ENCODE measurements around the gene PCBD2.

The PCBD2 gene

DNA sequence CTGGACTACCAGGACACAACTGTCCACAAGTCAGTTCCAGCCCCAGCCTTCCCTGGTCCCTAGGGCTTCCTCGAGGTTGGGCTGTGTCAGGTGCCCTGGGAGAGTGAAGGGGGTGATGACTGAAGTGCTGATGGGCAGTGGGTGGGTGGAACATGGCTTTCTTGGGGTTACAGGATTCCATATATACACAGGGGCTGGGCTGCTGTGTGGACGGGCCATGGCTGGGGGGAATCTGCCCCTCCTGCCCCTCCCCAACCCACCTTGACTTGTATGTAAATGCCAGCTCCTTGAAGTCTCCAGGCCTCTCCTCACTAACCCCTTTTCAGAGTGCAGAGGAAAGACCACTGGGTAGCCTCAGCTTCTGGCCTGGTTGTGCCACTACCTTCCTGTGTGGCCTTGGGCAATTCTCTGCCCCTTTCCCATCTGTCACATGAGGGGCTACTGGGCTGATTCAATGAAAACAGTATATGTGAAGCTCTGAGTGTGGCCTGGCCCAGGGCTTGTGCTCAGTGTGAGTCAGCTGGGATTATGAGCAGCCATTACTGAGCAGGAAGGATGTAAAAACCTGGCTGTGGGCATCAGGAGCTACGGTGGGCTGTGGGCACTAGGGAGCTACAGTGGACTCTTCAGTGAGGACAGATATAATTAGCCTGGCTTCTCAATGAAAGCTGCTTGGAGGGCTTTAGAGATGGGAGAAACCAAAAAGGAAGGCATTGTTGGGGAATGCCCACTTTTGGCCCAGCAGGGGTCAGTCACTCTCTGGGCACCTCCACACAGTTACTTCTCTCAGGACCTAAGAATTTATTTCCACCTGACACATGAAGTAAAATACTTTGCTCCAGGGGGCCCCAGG lies 105.8 kb downstream of the PCBD2 start:
- no peak for DNase-seq
- Mint-ChIP-seq H3K4me3 (no peak overlapping the region), H3K27me3 (peaks cover 7% of the 10 kb centered on the region), H3K9me3 (no peaks in the 10 kb centered on the region), H3K36me3 (no peaks in the 10 kb centered on the region), H3K4me1 (no peaks in the 10 kb centered on the region), H3K27ac (no peak overlapping the region)
- CTCF ChIA-PET, result no interaction called here

DNA sequence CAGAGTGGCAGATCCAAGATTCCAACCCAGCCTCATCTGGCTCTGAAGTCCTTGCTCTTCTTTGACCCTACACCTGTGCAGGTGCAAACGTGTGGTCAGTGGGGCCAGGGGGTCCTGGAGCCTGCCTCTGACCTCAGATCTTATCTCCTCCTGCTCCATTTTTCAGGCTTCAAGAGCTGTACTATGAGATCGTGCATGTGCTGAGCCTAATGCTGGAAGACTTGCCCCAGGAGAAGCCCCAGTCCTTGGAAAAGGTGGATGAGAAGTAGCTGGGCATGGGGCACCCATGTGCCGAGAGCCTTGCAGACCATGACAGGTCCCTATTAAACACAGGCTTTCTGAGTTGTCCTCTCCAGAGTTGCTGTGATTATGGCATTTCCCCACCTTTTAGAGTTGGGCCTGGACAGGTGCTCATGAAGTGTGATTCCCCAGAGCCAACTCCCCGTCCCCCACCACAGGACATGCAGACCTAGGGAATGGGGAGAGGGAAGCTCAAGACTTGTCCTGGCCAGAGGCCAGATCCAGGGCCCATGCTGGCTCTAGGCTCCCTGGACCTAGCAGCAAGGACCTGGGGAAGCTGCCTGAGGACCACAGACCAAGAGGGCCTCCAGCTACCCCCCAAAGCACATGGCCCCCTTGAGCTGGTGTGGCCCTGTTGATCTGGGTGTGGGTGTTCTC lies 106.6 kb downstream of the PCBD2 start:
- Mint-ChIP-seq H3K4me3 (no peak overlapping the region), H3K4me1 (no peaks in the 10 kb centered on the region), H3K27ac (no peak overlapping the region), H3K27me3 (peaks cover 11% of the 10 kb centered on the region), H3K9me3 (no peaks in the 10 kb centered on the region), H3K36me3 (no peaks in the 10 kb centered on the region)
- CTCF ChIA-PET, result interaction anchor here (0.7 kb wide), 1 partner anchor 183 kb away, joined by 3 read pairs; no protein-coding TSS in a partner anchor
- no peak for DNase-seq

DNA sequence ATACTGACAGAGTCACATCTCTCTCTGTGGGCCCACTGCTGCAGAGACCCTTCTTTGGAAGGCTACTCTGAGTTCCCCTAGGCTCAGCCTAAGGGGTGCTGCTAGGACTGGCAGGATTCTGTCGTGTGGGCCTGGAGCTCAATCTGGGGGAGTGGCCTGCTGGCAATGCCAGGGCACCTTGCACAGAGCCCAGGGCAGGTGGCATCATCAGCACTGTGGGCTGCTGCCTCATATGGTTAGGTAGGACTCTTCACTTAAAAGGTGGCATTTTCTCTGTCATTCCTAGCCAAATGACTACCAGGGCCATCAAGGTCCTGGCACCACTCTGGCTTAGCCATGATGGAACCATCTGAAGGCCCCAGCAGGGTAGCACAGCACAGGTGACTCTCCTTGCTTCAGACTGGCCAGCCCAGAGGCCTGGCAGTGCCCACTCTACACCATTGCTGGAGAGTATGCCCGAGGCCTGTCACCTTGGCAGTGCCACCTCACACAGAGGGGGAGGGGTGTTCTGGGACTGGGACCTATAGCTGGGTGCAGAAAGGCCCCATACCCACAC lies 107.2 kb downstream of the PCBD2 start:
- H3K4me3 Mint-ChIP-seq, result no peak overlapping the region
- H3K9me3 Mint-ChIP-seq, result no peaks in the 10 kb centered on the region
- H3K27ac Mint-ChIP-seq, result no peak overlapping the region
- peaks cover 11% of the 10 kb centered on the region for H3K27me3 Mint-ChIP-seq
- no peaks in the 10 kb centered on the region for H3K36me3 Mint-ChIP-seq
- no peaks in the 10 kb centered on the region for H3K4me1 Mint-ChIP-seq
- CTCF ChIA-PET, result interaction anchor here (0.7 kb wide), 1 partner anchor 183 kb away, joined by 3 read pairs; no protein-coding TSS in a partner anchor
- no peak for DNase-seq
